IMR-90 (cell line): ENCODE measurements around the gene TNFRSF14. TPM values are rescaled to one million over a fixed set of nuclear protein-coding genes. Genes with fewer than 3 reads are reported as not detected.

Experiments used
- ATAC-seq: fragments of 200-7000 bp; cut with Tn5 transposase; 2 replicates; pipeline ENCODE4 v1.9.1; 2020; ENCODE audit warnings: low read depth, mild to moderate bottlenecking, moderate library complexity
- BruUV-seq: library from RNA; stranded (reverse); fragments of 400-500 nt; replicated peaks from 2 replicates; lab custom pipeline; 2021; lab: Mats Ljungman, UMichigan
- CTCF ChIA-PET: fragments of 300-600 bp; formaldehyde crosslinking; extraction: SDS; loops from one replicate; lab custom pipeline; 2021; ENCODE audit warnings: antibody characterized with exemption; lab: Yijun Ruan, JAX
- POLR2A ChIA-PET: fragments of 300-600 bp; sonication (Branson Sonifier 250); formaldehyde crosslinking; loops from one replicate; lab custom pipeline; 2022; ENCODE audit warnings: antibody characterized with exemption; ENCODE audit not compliant: unreplicated experiment; lab: Charles Lee
- DNase-seq: peaks from one replicate; pipeline ENCODE4 v3.0.0; 2013
- H2AFZ ChIP-seq: replicated peaks from 2 replicates; pipeline ENCODE3; 2013; ENCODE audit warnings: low read length, mild to moderate bottlenecking; ENCODE audit not compliant: poor library complexity
- H2AK5ac ChIP-seq: 2 replicates; pipeline ENCODE4 v1.6.1; 2013; ENCODE audit warnings: low read depth, low read length, inconsistent platforms
- H2AK9ac ChIP-seq: replicated peaks from 2 replicates; pipeline ENCODE3; 2013; ENCODE audit warnings: mild to moderate bottlenecking, low read depth, low read length, moderate library complexity; ENCODE audit not compliant: poor library complexity
- H2BK120ac ChIP-seq: 2 replicates; pipeline ENCODE4 v1.6.1; 2013; ENCODE audit warnings: low read depth, low read length, inconsistent platforms
- H2BK15ac ChIP-seq: 3 replicates; pipeline ENCODE4 v1.6.1; 2013; ENCODE audit warnings: low read depth, low read length, inconsistent platforms
- H2BK20ac ChIP-seq: 2 replicates; pipeline ENCODE4 v1.6.1; 2013; ENCODE audit warnings: low read depth, mild to moderate bottlenecking, inconsistent platforms, low read length, moderate library complexity
- H2BK5ac ChIP-seq: 2 replicates; pipeline ENCODE4 v1.6.1; 2013; ENCODE audit warnings: mild to moderate bottlenecking, low read depth, low read length, inconsistent platforms; ENCODE audit not compliant: poor library complexity, severe bottlenecking
- H3K14ac ChIP-seq: replicated peaks from 2 replicates; pipeline ENCODE4 v1.6.1; 2013; ENCODE audit warnings: low read depth, low read length, inconsistent platforms
- H3K18ac ChIP-seq: 2 replicates; pipeline ENCODE4 v1.6.1; 2013; ENCODE audit warnings: low read depth, low read length, control low read depth
- H3K23ac ChIP-seq: 2 replicates; pipeline ENCODE4 v1.6.1; 2013; ENCODE audit warnings: low read depth, low read length, inconsistent platforms
- H3K27ac ChIP-seq: 2 replicates; pipeline ENCODE4 v1.5.1; 2013; ENCODE audit warnings: mild to moderate bottlenecking, control low read depth, low read length; ENCODE audit not compliant: insufficient read depth
- H3K27me3 ChIP-seq: 2 replicates; pipeline ENCODE4 v1.6.1; 2013; ENCODE audit warnings: low read length; ENCODE audit not compliant: control insufficient read depth, insufficient read depth
- H3K36me3 ChIP-seq: 2 replicates; pipeline ENCODE4 v1.6.1; 2013; ENCODE audit warnings: low read length, mixed read lengths; ENCODE audit not compliant: control insufficient read depth, insufficient read depth
- H3K4ac ChIP-seq: 2 replicates; pipeline ENCODE4 v1.6.1; 2013; ENCODE audit warnings: low read depth, low read length, inconsistent platforms
- H3K4me1 ChIP-seq: 2 replicates; pipeline ENCODE4 v1.6.1; 2013; ENCODE audit warnings: low read length, mixed read lengths; ENCODE audit not compliant: control insufficient read depth, insufficient read depth
- H3K4me2 ChIP-seq: 2 replicates; pipeline ENCODE4 v1.6.1; 2013; ENCODE audit warnings: low read depth, mild to moderate bottlenecking, control low read depth, low read length, moderate library complexity
- H3K4me3 ChIP-seq: 2 replicates; pipeline ENCODE4 v1.5.1; 2013; ENCODE audit warnings: low read depth, mild to moderate bottlenecking, control low read depth, low read length, moderate library complexity; ENCODE audit not compliant: insufficient read depth
- H3K56ac ChIP-seq: 2 replicates; pipeline ENCODE4 v1.6.1; 2013; ENCODE audit warnings: low read length, inconsistent platforms; ENCODE audit not compliant: insufficient read depth; ENCODE audit errors: extremely low read depth
- H3K79me1 ChIP-seq, 2 experiments: 2 replicates each; pipeline ENCODE4 v1.6.1; 2013; ENCODE audit warnings: low read length in 2 of 2, inconsistent platforms in 1 of 2, low read depth in 1 of 2
- H3K9ac ChIP-seq: 2 replicates; pipeline ENCODE4 v1.6.1; 2013; ENCODE audit warnings: low read depth, low read length, control low read depth
- H3K9me1 ChIP-seq: 2 replicates; pipeline ENCODE4 v1.6.1; 2013; ENCODE audit warnings: low read length, inconsistent platforms; ENCODE audit not compliant: insufficient read depth
- H3K9me3 ChIP-seq: 2 replicates; pipeline ENCODE4 v1.6.1; 2013; ENCODE audit warnings: low read length; ENCODE audit not compliant: control insufficient read depth, insufficient read depth
- H4K20me1 ChIP-seq: 2 replicates; pipeline ENCODE4 v1.6.1; 2013; ENCODE audit warnings: low read length, inconsistent platforms; ENCODE audit not compliant: insufficient read depth
- H4K5ac ChIP-seq: 2 replicates; pipeline ENCODE4 v1.6.1; 2013; ENCODE audit warnings: mild to moderate bottlenecking, low read depth, low read length, control low read depth
- H4K8ac ChIP-seq, 2 experiments: 2 replicates each; pipeline ENCODE4 v1.6.1; 2013; ENCODE audit warnings: low read depth in 2 of 2, low read length in 2 of 2, control low read depth in 1 of 2, inconsistent platforms in 1 of 2
- H4K91ac ChIP-seq: 2 replicates; pipeline ENCODE4 v1.6.1; 2013; ENCODE audit warnings: low read depth, low read length, inconsistent platforms; ENCODE audit not compliant: insufficient read depth
- BHLHE40 ChIP-seq: fragments of 150-350 bp; IDR thresholded peaks from 2 replicates; pipeline ENCODE4 v1.6.1; 2016; ENCODE audit warnings: mild to moderate bottlenecking, low read depth, low read length
- CEBPB ChIP-seq: IDR thresholded peaks from 2 replicates; pipeline ENCODE4 v1.6.1; 2012; ENCODE audit warnings: low read depth, low read length, improper control_type of control experiment
- CHD1 ChIP-seq: IDR thresholded peaks from 2 replicates; pipeline ENCODE4 v1.6.1; 2012; ENCODE audit warnings: low read depth, low read length, improper control_type of control experiment
- CTCF ChIP-seq: conservative IDR thresholded peaks from 2 replicates; pipeline ENCODE4 v1.5.1; 2012; ENCODE audit warnings: mild to moderate bottlenecking, low read depth, low read length, improper control_type of control experiment
- ELK1 ChIP-seq: fragments of 150-350 bp; IDR thresholded peaks from 2 replicates; pipeline ENCODE4 v1.6.1; 2016; ENCODE audit warnings: low read depth, mild to moderate bottlenecking, low read length, moderate library complexity, borderline replicate concordance
- FOS ChIP-seq: fragments of 150-350 bp; IDR thresholded peaks from 2 replicates; pipeline ENCODE4 v1.6.1; 2016; ENCODE audit warnings: low read depth, low read length
- MAFK ChIP-seq: IDR thresholded peaks from 2 replicates; pipeline ENCODE4 v1.6.1; 2012; ENCODE audit warnings: low read depth, low read length, improper control_type of control experiment
- MAZ ChIP-seq: IDR thresholded peaks from 2 replicates; pipeline ENCODE4 v1.6.1; 2012; ENCODE audit warnings: low read depth, mild to moderate bottlenecking, low read length, improper control_type of control experiment, moderate library complexity, borderline replicate concordance
- MXI1 ChIP-seq: IDR thresholded peaks from 2 replicates; pipeline ENCODE4 v1.6.1; 2012; ENCODE audit warnings: low read depth, mild to moderate bottlenecking, low read length, moderate library complexity, borderline replicate concordance
- NFE2L2 ChIP-seq: fragments of 150-350 bp; IDR thresholded peaks from 2 replicates; pipeline ENCODE4 v1.6.1; 2016; ENCODE audit warnings: low read depth, mild to moderate bottlenecking, low read length
- POLR2A ChIP-seq: IDR thresholded peaks from 2 replicates; pipeline ENCODE4 v1.6.1; 2012; ENCODE audit warnings: mild to moderate bottlenecking, low read depth, low read length
- RAD21 ChIP-seq: IDR thresholded peaks from 2 replicates; pipeline ENCODE4 v1.6.1; 2012; ENCODE audit warnings: low read length, improper control_type of control experiment
- RCOR1 ChIP-seq: IDR thresholded peaks from 2 replicates; pipeline ENCODE4 v1.6.1; 2012; ENCODE audit warnings: mild to moderate bottlenecking, low read length, improper control_type of control experiment; ENCODE audit not compliant: insufficient replicate concordance
- RFX5 ChIP-seq: IDR thresholded peaks from 2 replicates; pipeline ENCODE4 v1.8.0; 2012; ENCODE audit warnings: low read depth, mild to moderate bottlenecking, low read length, moderate library complexity
- SMC3 ChIP-seq: fragments of 150-350 bp; IDR thresholded peaks from 2 replicates; pipeline ENCODE4 v1.6.1; 2016; ENCODE audit warnings: low read depth, mild to moderate bottlenecking, antibody characterized with exemption, low read length, moderate library complexity
- USF2 ChIP-seq: fragments of 150-350 bp; IDR thresholded peaks from 2 replicates; pipeline ENCODE4 v1.6.1; 2017; ENCODE audit warnings: mild to moderate bottlenecking, antibody characterized with exemption, low read length, low read depth
- WGBS, 2 experiments: methylation state at CpG; one replicate each; pipeline versions ENCODE4 v1.1.5 to v1.1.7; 2013; ENCODE audit warnings: missing lambda C conversion rate in 2 of 2; ENCODE audit not compliant: insufficient read length in 1 of 2; ENCODE audit errors: extremely low coverage in 2 of 2; 5-methylcytosine and 5-hydroxymethylcytosine counted together
- dilution Hi-C: fragments of 300-500 bp; cut with HindIII; formaldehyde crosslinking; loops from one replicate; pipeline ENCODE4 v1.14.3; 2018; ENCODE audit warnings: low sequenced_read_pairs; ENCODE audit not compliant: unreplicated experiment
- in situ Hi-C: fragments of 300-500 bp; cut with MboI; formaldehyde crosslinking; loops from 3 replicates; pipeline ENCODE4 v1.14.3; 2019; ENCODE audit warnings: low sequenced_read_pairs, inconsistent platforms, mixed read lengths
- intact Hi-C: fragments of 100-400 bp; cut with micrococcal nuclease; formaldehyde crosslinking; loops from 2 replicates; pipeline ENCODE4 v1.10.0; 2022
- polyA plus RNA-seq, 3 experiments: library from polyadenylated mRNA; depleted of rRNA; stranded (reverse); fragments of >200 nt; gene quantifications; 2 replicates each; pipeline ENCODE4 v1.2.3, GENCODE V29; 2012; ENCODE audit warnings: low replicate concordance in 1 of 3
- total RNA-seq: library from RNA; depleted of rRNA; stranded (reverse); fragments of >200 nt; gene quantifications from 2 replicates; pipeline ENCODE4 v1.2.3, GENCODE V29; 2012

Gene TNFRSF14
- total and polyA plus RNA-seq, 2 of the 4 experiments (the other 2 are of a cell fraction) = 1.3 to 4.2 TPM

GRCh38 chr1:2604844-2605508 is 48.8 kb downstream of the TNFRSF14 start:
- Histone ChIP-seq H3K4me1 (no peaks in the 10 kb centered on the region), H3K18ac (no peak overlapping the region), H2AFZ (no peak overlapping the region), H4K91ac (no peak overlapping the region), H2BK15ac (no peak overlapping the region), H4K20me1 (no peaks in the 10 kb centered on the region), H3K4me2 (no peak overlapping the region), H3K27ac (no peak overlapping the region), H3K79me1 (no peaks in the 10 kb centered on the region), H3K23ac (no peak overlapping the region), H4K8ac (no peak overlapping the region), H3K56ac (no peak overlapping the region), H3K14ac (no peak overlapping the region), H3K36me3 (no peaks in the 10 kb centered on the region), H2AK9ac (no peak overlapping the region), H2BK120ac (no peak overlapping the region), H2BK5ac (no peak overlapping the region), H3K9me3 (no peaks in the 10 kb centered on the region), H3K9me1 (no peaks in the 10 kb centered on the region), H2BK20ac (no peak overlapping the region), H3K4me3 (no peak overlapping the region), H3K27me3 (no peaks in the 10 kb centered on the region; the same call in 1 of the 2 replicates), H3K9ac (no peak overlapping the region), H2AK5ac (no peak overlapping the region), H4K5ac (no peak overlapping the region), H3K4ac (no peak overlapping the region)
- WGBS, 2 experiments = 53% methylated on average over 3 of the region's 14 CpGs; no CpG with 5 or more reads in 1 of the 2 experiments
- no peak for TF ChIP-seq USF2
- TF ChIP-seq MXI1 = no peak
- TF ChIP-seq RAD21 = no peak
- TF ChIP-seq POLR2A = no peak
- TF ChIP-seq RCOR1 = no peak
- no peak for TF ChIP-seq CTCF
- no peak for TF ChIP-seq RFX5
- no peak for TF ChIP-seq ELK1
- no peak for TF ChIP-seq FOS
- TF ChIP-seq CHD1 = no peak
- TF ChIP-seq BHLHE40 = no peak
- no peak for TF ChIP-seq CEBPB
- no peak for TF ChIP-seq NFE2L2
- no peak for TF ChIP-seq MAFK
- TF ChIP-seq SMC3 = no peak
- TF ChIP-seq MAZ = no peak
- BruUV-seq = no TSS peak
- POLR2A ChIA-PET = no interaction called here
- CTCF ChIA-PET = no interaction called here
- DNase-seq = no peak
- dilution Hi-C loops (no loop called here), intact Hi-C loops (no loop called here), in situ Hi-C loops (no loop called here)
- no peak for ATAC-seq
